Activated naive CD8-positive, alpha-beta T cell treated with anti-CD3 and anti-CD28 coated beads, Interleukin-2, amount 10 ng/mL, durations not matched to agents 7 days and 5 days (primary cell): ENCODE results near the gene CCDC74A. TPM values are rescaled to one million over a fixed set of nuclear protein-coding genes. Genes with fewer than 3 reads are reported as not detected.
"Not testable (repeated sequence)": the region's sequence is repeated elsewhere in the genome, so short reads cannot be mapped to it uniquely, and the experiment has no call there.

Experiments
- ATAC-seq: fragments of 150-1000 bp; cut with Tn5 transposase; one replicate; pipeline ENCODE4 v1.10.0; 2021; ENCODE audit warnings: low read depth, moderate library complexity
- POLR2A ChIA-PET: fragments of 350-600 bp; sonication (Branson Sonifier 250); formaldehyde crosslinking; loops from one replicate; lab custom pipeline; 2021; ENCODE audit warnings: antibody characterized with exemption; lab: Charles Lee
- DNase-seq: peaks from one replicate; pipeline ENCODE4 v3.0.0; 2021
- H3K27ac Mint-ChIP-seq: one replicate; pipeline ENCODE4 v1.8.0; 2022; ENCODE audit warnings: mild to moderate bottlenecking, mixed read lengths
- H3K27me3 Mint-ChIP-seq: one replicate; pipeline ENCODE4 v1.8.0; 2022; ENCODE audit warnings: mild to moderate bottlenecking, moderate library complexity, mixed read lengths
- H3K36me3 Mint-ChIP-seq: one replicate; pipeline ENCODE4 v1.8.0; 2021; ENCODE audit warnings: mild to moderate bottlenecking, mixed read lengths
- H3K4me1 Mint-ChIP-seq: one replicate; pipeline ENCODE4 v1.8.0; 2021; ENCODE audit warnings: mixed read lengths
- H3K4me3 Mint-ChIP-seq: one replicate; pipeline ENCODE4 v1.8.0; 2022; ENCODE audit warnings: mild to moderate bottlenecking, moderate library complexity, mixed read lengths
- H3K9me3 Mint-ChIP-seq: one replicate; pipeline ENCODE4 v1.8.0; 2021; ENCODE audit warnings: mixed read lengths
- total RNA-seq, 2 experiments: library from RNA; stranded (reverse); gene quantifications; one replicate each; pipeline ENCODE4 v1.2.3, GENCODE V29; 2021

Gene CCDC74A
- total RNA-seq, 2 experiments from 2014 or later, result 4.8 to 4.9 TPM

DNA sequence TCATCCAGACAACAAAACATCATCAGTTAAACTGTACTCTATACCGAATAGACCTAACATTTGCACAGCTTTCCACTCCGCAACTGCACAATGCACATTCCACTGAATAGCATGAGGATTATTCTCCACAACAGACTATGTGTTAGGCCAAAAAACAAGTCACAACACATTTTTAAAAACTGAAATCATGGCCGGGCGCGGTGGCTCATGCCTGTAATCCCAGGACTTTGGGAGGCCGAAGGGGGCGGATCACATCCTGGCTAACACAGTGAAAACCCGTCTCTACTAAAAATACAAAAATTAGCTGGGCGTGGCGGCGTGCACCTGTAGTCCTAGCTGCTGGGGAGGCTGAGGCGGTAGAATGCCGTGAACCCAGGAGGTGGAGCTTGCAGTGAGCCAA is 11.2 kb downstream of the CCDC74A start:
- POLR2A ChIA-PET, H3K9me3 Mint-ChIP-seq, H3K4me1 Mint-ChIP-seq, H3K27ac Mint-ChIP-seq, ATAC-seq, H3K4me3 Mint-ChIP-seq, H3K36me3 Mint-ChIP-seq, DNase-seq: not testable (repeated sequence)
- peaks cover 27% of the 10 kb centered on the region for H3K27me3 Mint-ChIP-seq

DNA sequence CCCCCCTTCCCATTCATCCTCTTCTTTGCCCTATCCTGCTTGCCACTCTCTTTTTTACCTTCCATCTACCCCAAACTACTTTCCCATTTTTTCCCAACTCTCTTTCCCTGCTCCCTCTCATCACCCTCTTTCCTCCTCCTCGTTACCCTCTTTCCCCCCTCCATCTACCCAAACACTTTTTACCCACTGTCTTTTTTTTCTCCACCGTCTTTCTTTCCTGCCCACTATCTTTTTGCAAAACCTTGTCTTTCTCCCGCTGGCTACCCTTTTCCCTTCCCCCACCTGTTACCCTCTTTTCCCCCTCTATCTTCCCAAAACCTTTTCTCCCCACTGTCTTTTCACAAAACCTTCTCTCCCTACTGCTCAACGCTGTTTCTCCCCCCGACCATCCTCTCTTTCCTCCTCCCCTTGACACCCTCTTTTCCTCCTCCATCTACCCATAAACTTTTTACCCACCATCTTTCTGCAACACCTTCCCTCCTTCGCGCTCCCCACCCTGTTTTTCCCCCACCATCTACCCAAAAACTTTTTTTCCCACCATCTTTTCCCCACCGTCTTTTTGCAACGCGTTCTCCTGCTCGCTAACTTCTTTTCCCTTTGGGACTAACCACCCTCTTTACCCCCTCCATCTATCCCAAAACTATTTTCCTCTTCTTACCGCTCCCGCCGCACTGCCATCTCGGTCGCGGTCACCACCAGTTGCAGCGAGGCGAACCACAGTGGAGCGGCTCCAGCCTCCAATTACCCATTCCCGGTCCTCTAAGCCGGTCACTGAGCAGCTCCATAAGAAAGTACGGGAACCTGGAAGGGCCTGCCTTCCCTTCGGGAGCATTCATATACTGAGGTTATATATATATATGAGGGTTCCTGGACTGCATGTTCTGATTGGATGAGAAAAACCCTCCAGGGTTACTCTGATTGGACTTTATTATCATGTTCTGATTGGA is 15.0 kb downstream of the CCDC74A start:
- POLR2A ChIA-PET, result no interaction called here
- Mint-ChIP-seq H3K36me3 (no peaks in the 10 kb centered on the region), H3K4me3 (no peak overlapping the region), H3K4me1 (no peaks in the 10 kb centered on the region), H3K27me3 (peaks cover 25% of the 10 kb centered on the region), H3K9me3 (no peaks in the 10 kb centered on the region), H3K27ac (no peak overlapping the region)
- ATAC-seq (no peak), DNase-seq (no peak)

DNA sequence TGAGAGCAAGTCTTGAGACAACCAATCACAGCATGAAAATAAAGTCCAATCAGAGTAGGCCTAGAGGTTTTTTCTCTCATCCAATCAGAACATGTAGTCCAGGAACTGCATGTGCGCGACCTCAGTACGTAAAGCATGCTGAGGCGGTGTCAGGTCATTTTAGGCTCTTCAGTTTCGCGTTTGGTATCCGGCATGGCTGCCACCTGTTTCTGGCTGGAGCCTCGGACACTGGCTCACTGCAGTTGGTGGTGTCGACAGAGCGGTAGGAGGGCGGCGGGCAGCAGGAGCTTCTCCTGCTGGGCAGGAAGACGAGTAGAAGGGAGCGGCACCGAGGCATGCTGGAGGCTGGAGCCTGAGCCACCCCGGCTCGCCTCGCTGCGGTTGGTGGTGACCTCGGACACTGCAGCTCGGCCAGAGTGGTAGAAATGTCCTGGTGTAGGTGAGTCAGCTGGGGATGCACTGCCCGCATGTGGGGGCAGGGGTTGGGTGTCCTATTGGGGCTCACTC is 15.8 kb downstream of the CCDC74A start:
- ATAC-seq, result no peak
- DNase-seq, result no peak
- Mint-ChIP-seq H3K36me3 (no peaks in the 10 kb centered on the region), H3K27ac (no peak overlapping the region), H3K4me3 (no peak overlapping the region), H3K27me3 (peaks cover 26% of the 10 kb centered on the region), H3K9me3 (no peaks in the 10 kb centered on the region), H3K4me1 (no peaks in the 10 kb centered on the region)
- POLR2A ChIA-PET, result no interaction called here

DNA sequence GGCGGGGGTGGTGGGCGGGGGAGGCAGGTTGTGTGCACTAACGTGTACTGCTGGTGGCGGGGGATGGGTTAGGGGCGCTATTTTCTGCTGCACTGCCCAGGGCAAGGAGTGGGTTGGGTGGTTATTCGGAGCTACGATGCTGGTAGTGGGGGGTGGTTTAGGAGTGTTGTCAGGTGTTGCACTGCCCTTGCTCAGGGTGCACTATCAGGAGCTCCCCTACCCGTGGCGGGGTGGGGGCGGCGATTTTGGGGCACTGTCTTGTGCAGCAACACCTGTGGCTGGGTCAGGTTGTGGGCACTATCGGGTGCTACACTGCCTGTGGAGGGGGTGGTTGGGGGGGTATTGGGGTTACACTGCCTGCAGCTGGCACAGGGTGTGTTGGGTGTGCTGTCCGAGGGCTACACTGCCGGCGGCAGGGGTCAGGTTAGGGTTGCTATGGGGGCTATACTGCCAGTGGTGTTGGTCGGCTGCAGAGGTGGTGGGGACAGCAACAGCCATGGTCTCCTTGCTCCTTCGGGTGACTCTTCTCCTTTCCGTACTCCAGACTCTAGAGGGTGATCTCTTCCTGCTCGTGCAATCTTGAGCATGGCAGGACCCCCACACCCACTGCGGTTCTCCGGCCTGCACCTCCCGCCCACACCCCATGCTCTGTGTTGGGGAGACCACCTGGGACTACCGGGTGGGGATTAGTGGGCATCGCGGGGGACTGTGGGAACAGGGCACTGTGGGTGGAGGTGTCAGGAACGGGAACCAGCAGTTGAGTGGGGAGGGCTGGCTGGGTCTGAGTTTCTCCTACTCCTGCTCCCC is 16.5 kb downstream of the CCDC74A start:
- H3K4me3 Mint-ChIP-seq, POLR2A ChIA-PET, H3K9me3 Mint-ChIP-seq, H3K36me3 Mint-ChIP-seq, ATAC-seq, H3K27ac Mint-ChIP-seq, DNase-seq, H3K4me1 Mint-ChIP-seq: not testable (repeated sequence)
- H3K27me3 Mint-ChIP-seq, result peaks cover 24% of the 10 kb centered on the region

DNA sequence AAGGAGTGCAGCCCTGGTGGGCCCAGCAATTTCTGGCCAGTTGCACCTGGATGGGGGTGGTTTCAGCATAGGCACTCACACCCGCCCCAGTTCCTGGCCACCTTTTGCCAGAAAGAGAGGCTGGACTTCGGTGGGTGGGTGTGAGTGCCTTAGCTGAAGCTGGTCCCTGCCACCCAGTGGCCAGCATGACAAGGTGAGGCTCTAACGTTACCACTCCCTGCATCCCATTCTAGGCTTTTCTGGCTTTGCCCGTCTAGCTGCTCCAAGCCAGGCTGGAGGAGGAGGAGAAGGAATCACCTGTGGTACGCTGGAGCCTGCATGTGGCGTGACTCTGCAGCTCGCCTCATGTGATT is 17.1 kb downstream of the CCDC74A start:
- H3K27ac Mint-ChIP-seq, H3K36me3 Mint-ChIP-seq, POLR2A ChIA-PET, ATAC-seq, DNase-seq, H3K4me1 Mint-ChIP-seq, H3K4me3 Mint-ChIP-seq, H3K9me3 Mint-ChIP-seq: not testable (repeated sequence)
- peaks cover 27% of the 10 kb centered on the region for H3K27me3 Mint-ChIP-seq

DNA sequence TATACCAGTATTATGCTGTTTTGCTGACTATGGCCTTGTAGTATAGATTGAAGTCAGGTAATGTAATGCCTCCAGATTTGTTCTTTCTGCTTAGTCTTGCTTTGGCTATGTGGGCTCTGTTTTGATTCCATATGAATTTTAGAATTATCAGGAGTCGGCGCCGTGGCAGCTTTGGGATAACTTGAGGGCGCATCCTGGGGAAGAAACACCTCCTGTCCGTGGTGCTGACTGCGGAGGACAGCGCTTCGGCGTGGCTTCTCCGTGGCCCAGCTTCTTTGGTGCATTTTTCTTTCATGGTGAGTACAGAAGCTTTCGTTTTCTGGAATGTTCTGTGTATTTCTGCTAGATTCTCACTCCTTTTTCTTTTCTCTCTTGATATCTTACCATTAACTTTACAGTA is 25.2 kb downstream of the CCDC74A start:
- H3K9me3 Mint-ChIP-seq, result no peaks in the 10 kb centered on the region
- DNase-seq (no peak), ATAC-seq (no peak)
- POLR2A ChIA-PET, result no interaction called here
- H3K36me3 Mint-ChIP-seq, result no peaks in the 10 kb centered on the region
- H3K4me3 Mint-ChIP-seq, result no peak overlapping the region
- H3K4me1 Mint-ChIP-seq, result no peaks in the 10 kb centered on the region
- no peak overlapping the region for H3K27ac Mint-ChIP-seq
- H3K27me3 Mint-ChIP-seq, result peaks cover 32% of the 10 kb centered on the region

DNA sequence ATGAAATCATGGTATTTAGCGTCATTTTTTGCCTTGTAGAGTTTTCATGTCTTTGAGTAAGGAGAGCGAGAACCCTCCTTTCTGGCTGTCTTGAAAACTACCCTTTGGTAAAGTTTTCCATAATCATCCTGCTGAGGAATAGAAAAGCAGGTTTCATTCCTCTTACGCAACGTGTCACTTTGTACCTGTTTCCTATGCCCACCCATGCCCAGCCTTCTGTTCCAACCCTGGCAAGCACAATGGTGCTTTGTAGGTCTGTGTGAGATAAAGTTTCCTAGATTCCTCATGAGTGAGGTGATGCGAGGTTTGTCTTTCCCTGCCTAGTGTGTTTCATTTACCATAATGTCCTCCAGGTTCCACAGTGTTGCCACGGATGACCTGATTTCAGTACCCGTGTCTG is 29.3 kb downstream of the CCDC74A start:
- POLR2A ChIA-PET, result no interaction called here
- ATAC-seq, result no peak
- Mint-ChIP-seq H3K4me3 (no peak overlapping the region), H3K9me3 (no peaks in the 10 kb centered on the region), H3K36me3 (no peaks in the 10 kb centered on the region), H3K4me1 (no peaks in the 10 kb centered on the region), H3K27ac (no peak overlapping the region), H3K27me3 (peaks cover 41% of the 10 kb centered on the region)
- no peak for DNase-seq

DNA sequence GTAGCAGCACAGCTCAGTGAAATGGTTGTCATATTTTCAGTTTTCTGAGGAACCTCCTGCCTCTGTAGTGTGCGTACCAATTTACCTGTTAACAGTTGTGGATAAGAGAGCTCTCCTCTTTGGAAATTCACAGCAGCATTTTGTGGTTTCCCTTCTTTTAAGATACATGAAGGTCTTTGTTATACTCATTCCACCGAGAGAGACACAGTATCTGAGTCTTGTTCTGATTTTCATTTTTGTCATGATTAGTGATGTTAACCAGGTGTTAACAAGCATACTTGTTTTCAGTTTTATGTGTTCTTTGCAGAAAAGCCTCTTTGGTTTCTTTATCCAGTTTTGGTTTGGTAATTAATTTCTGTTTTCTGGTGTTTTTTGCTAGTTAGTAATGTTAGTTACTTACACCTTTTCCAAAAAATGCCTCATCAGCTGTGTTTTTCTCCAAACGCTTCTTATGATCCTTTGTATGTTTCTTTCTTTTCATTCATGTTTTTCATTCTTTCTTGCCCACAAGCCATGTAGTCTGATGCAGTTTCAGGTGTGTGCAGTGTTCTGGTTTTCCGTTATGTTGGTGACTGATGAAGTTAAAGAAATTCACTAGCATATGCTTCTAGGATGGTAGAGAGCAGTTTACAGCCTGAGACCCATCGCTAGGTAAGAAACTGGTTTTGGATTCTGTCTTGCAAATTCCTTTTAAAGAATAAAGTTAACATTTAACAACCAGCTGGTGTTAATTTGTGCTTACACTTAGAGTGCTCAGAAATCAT is 30.1 kb downstream of the CCDC74A start:
- POLR2A ChIA-PET, result no interaction called here
- no peak overlapping the region for H3K4me3 Mint-ChIP-seq
- no peaks in the 10 kb centered on the region for H3K36me3 Mint-ChIP-seq
- H3K9me3 Mint-ChIP-seq, result no peaks in the 10 kb centered on the region
- no peak overlapping the region for H3K27ac Mint-ChIP-seq
- ATAC-seq (no peak), DNase-seq (no peak)
- H3K27me3 Mint-ChIP-seq, result peaks cover 38% of the 10 kb centered on the region
- H3K4me1 Mint-ChIP-seq, result no peaks in the 10 kb centered on the region

DNA sequence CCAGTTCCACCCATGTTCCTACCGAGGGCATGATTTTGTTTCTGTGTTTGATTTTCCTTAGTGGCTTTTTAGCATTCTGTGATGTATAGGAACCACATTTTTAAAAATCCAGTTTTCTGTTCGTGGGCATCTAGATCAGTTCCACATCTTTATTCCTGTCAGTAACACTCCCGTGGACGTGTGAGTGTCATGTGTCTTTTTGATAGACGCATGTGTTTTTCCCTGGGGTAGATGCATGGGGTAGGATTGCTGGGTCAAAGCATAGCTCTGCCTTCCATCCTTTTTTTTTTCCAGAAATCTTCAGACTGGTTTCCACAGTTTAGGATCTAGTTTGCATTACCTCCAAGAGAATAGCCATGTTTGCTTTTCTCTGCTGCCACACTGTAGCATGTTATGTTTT is 38.7 kb downstream of the CCDC74A start:
- Mint-ChIP-seq H3K27me3 (peaks cover 44% of the 10 kb centered on the region), H3K36me3 (no peaks in the 10 kb centered on the region), H3K9me3 (no peaks in the 10 kb centered on the region), H3K27ac (no peak overlapping the region), H3K4me3 (no peak overlapping the region), H3K4me1 (no peaks in the 10 kb centered on the region)
- DNase-seq, result no peak
- POLR2A ChIA-PET, result no interaction called here
- no peak for ATAC-seq

DNA sequence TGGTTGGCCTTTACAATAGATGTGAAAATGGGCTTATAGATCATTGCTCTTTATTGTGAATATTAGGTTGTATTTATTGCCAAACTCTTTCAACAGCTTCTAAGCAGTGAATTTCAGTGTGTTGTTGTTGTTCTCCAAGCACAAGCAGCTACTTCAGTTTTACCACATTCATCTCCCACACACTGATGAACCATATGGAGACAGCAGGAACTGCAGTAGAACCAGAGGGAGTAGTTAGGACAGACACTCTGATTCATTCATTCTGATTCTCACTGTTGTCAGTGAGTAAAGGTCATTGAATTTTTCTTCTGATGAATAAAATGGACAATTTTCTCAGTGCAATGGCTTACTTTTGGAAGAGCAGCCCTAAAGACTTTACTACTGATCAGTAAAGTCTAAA is 40.2 kb downstream of the CCDC74A start:
- ATAC-seq (no peak), DNase-seq (no peak)
- Mint-ChIP-seq H3K9me3 (no peaks in the 10 kb centered on the region), H3K36me3 (no peaks in the 10 kb centered on the region), H3K4me3 (no peak overlapping the region), H3K27ac (no peak overlapping the region), H3K27me3 (peaks cover 40% of the 10 kb centered on the region), H3K4me1 (no peaks in the 10 kb centered on the region)
- POLR2A ChIA-PET, result no interaction called here

DNA sequence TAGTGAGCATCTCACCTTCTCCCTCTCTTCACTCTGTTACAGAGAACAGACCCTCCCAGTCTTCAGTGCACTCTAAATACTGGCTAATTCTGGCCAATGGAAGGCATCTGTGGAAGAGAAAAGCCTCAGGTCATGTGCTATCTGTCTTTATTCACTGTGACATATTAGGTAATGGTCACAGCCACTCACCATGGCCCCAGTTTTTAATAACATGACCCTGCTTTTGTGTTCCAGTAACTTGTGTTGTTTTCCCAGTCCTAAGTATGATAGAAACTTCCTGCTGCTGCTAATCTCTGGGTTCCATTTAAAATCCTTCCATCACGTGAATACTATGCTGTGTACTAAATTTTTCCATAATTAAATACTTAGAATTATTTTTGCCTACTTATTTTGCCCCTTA is 40.7 kb downstream of the CCDC74A start:
- H3K4me1 Mint-ChIP-seq, DNase-seq, H3K4me3 Mint-ChIP-seq, H3K9me3 Mint-ChIP-seq, POLR2A ChIA-PET, H3K27ac Mint-ChIP-seq, ATAC-seq, H3K36me3 Mint-ChIP-seq: not testable (repeated sequence)
- H3K27me3 Mint-ChIP-seq, result peaks cover 38% of the 10 kb centered on the region

DNA sequence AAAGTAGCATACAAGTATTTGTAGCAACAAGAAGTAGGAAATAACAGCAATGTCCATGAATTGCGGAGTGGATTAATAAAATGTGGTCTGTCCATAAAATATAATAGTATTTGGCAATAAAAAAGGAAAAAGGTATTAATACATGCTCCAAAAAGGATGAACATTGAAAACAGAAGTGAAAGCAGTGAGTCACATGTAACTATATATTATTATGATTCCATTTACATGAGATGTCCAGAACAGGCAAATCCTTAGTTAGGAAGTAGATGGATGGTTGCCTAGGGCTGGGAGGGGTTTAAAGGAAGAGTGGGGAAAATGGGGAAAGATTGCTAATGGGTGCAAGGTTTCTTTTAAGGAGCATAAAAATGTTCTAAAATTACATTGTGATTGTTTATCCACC is 44.5 kb downstream of the CCDC74A start:
- DNase-seq (no peak), ATAC-seq (no peak)
- peaks cover 32% of the 10 kb centered on the region for H3K27me3 Mint-ChIP-seq
- no peaks in the 10 kb centered on the region for H3K4me1 Mint-ChIP-seq
- H3K4me3 Mint-ChIP-seq, result no peak overlapping the region
- H3K27ac Mint-ChIP-seq, result no peak overlapping the region
- POLR2A ChIA-PET, result no interaction called here
- no peaks in the 10 kb centered on the region for H3K36me3 Mint-ChIP-seq
- H3K9me3 Mint-ChIP-seq, result no peaks in the 10 kb centered on the region

DNA sequence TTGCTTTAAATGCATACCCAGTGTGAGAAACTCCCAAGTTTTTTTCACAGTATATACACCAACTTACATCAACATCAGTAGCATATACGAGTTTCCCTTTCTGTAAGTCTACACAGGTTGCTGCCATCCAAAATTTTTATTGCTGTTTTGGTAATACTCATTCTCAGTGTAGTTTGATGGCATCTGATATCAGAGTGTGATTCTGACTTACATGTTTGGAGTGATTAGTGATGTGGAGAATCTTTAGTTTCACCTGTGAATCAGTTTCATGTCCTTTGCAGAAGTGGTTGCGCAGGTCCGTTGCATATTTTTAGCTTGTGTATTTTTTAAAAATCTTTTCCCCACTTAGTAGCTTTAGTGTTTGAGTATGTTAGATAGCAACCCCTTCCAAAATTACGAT is 50.1 kb downstream of the CCDC74A start:
- H3K4me1 Mint-ChIP-seq, result no peaks in the 10 kb centered on the region
- no peak overlapping the region for H3K4me3 Mint-ChIP-seq
- peaks cover 19% of the 10 kb centered on the region for H3K27me3 Mint-ChIP-seq
- no peak overlapping the region for H3K27ac Mint-ChIP-seq
- POLR2A ChIA-PET, result no interaction called here
- ATAC-seq (no peak), DNase-seq (no peak)
- H3K36me3 Mint-ChIP-seq, result no peaks in the 10 kb centered on the region
- H3K9me3 Mint-ChIP-seq, result no peaks in the 10 kb centered on the region
